Panc1 (cell line): ENCODE results near the gene WDHD1. TPM values are rescaled to one million over a fixed set of nuclear protein-coding genes. Genes with fewer than 3 reads are reported as not detected.

Source experiments
- ATAC-seq: fragments of 200-7000 bp; cut with Tn5 transposase; 2 replicates; pipeline ENCODE4 v1.9.1; 2020; ENCODE audit warnings: mild to moderate bottlenecking, moderate library complexity
- BruUV-seq: library from RNA; stranded (reverse); fragments of 400-500 nt; replicated peaks from 2 replicates; lab custom pipeline; 2021; lab: Mats Ljungman, UMichigan
- CTCF ChIA-PET: fragments of 300-600 bp; sonication (Branson Sonifier 250); formaldehyde crosslinking; loops from one replicate; lab custom pipeline; 2022; ENCODE audit warnings: antibody characterized with exemption; lab: Charles Lee
- POLR2A ChIA-PET: fragments of 300-600 bp; sonication (Branson Sonifier 250); formaldehyde crosslinking; loops from one replicate; lab custom pipeline; 2022; ENCODE audit warnings: antibody characterized with exemption; lab: Charles Lee
- DNase-seq: peaks from one replicate; pipeline ENCODE4 v3.0.0-alpha.2; 2010; ENCODE audit warnings: low read depth, low spot score
- H3K27ac ChIP-seq: 2 replicates; pipeline ENCODE4 v1.5.1; 2011; ENCODE audit warnings: mild to moderate bottlenecking, low read length, inconsistent platforms
- H3K27me3 ChIP-seq: fragments of 200-500 bp; sonication (Bioruptor generic); 2 replicates; pipeline ENCODE4 v1.6.0; 2014; ENCODE audit warnings: low read length, inconsistent platforms; ENCODE audit not compliant: control insufficient read depth, insufficient read depth
- H3K36me3 ChIP-seq: fragments of 200-500 bp; sonication (Bioruptor generic); 2 replicates; pipeline ENCODE4 v1.5.1; 2014; ENCODE audit warnings: inconsistent platforms, mild to moderate bottlenecking, low read length, moderate library complexity; ENCODE audit not compliant: control insufficient read depth, insufficient read depth
- H3K4me1 ChIP-seq: 2 replicates; pipeline ENCODE4 v1.5.1; 2011; ENCODE audit warnings: inconsistent platforms, mild to moderate bottlenecking, low read length, moderate library complexity; ENCODE audit not compliant: control insufficient read depth, insufficient read depth
- H3K4me3 ChIP-seq, 2 experiments: 2 replicates each; pipeline ENCODE4 v1.5.1; 2011 to 2012; ENCODE audit warnings: low read depth in 2 of 2, low read length in 2 of 2, mild to moderate bottlenecking in 2 of 2, inconsistent platforms in 1 of 2, moderate library complexity in 1 of 2
- H3K9me3 ChIP-seq: fragments of 200-500 bp; sonication (Bioruptor generic); 2 replicates; pipeline ENCODE4 v1.5.1; 2014; ENCODE audit warnings: low read depth, mild to moderate bottlenecking, inconsistent platforms, low read length, moderate library complexity; ENCODE audit not compliant: control insufficient read depth, insufficient read depth
- CTCF ChIP-seq: fragments of 450-650 bp; IDR thresholded peaks from 2 replicates; pipeline ENCODE4 v1.5.1; 2017; ENCODE audit warnings: mild to moderate bottlenecking
- POLR2AphosphoS5 ChIP-seq: IDR thresholded peaks from 2 replicates; pipeline ENCODE4 v1.6.1; 2012; ENCODE audit warnings: mild to moderate bottlenecking, low read depth, low read length, moderate library complexity
- REST ChIP-seq, 2 experiments: IDR thresholded peaks; 2 replicates each; pipeline ENCODE4 v1.6.1; 2011 to 2012; ENCODE audit warnings: low read depth in 2 of 2, control low read depth in 1 of 2, low read length in 1 of 2, mild to moderate bottlenecking in 1 of 2, moderate library complexity in 1 of 2; ENCODE audit not compliant: insufficient read depth in 1 of 2
- SIN3A ChIP-seq: IDR thresholded peaks from 2 replicates; pipeline ENCODE4 v1.6.1; 2012; ENCODE audit warnings: low read depth, mild to moderate bottlenecking, low read length, moderate library complexity, borderline replicate concordance; ENCODE audit not compliant: insufficient read depth
- TCF7L2 ChIP-seq: IDR thresholded peaks from 2 replicates; pipeline ENCODE4 v1.6.1; 2011; ENCODE audit warnings: mild to moderate bottlenecking, low read depth, low read length, inconsistent platforms
- in situ Hi-C: cut with HindIII; loops from 2 replicates; pipeline ENCODE4 v1.10.0; 2016; ENCODE audit warnings: low sequenced_read_pairs, low pct_unique_long_range_greater_than_20kb
- intact Hi-C: fragments of 100-400 bp; cut with micrococcal nuclease; formaldehyde crosslinking; loops from one replicate; pipeline ENCODE4 v1.10.0; 2022; ENCODE audit not compliant: unreplicated experiment
- total RNA-seq: library from RNA; stranded (reverse); gene quantifications from one replicate; pipeline ENCODE4 v1.2.1, GENCODE V29; 2021; ENCODE audit not compliant: unreplicated experiment

WDHD1 gene
- total RNA-seq, 1 experiment from 2014 or later: 21.7 TPM

- no TSS peak for BruUV-seq
- ChIA-PET POLR2A (interaction anchor here (0.7 kb wide), 1 partner anchor 72 kb away, joined by 3 read pairs; no protein-coding TSS in a partner anchor), CTCF (no interaction called here)
- peak overlapping the region; percentile 96 for H3K27ac ChIP-seq
- H3K36me3 ChIP-seq: peaks cover 15% of the 10 kb centered on the region
- TF ChIP-seq TCF7L2 (no peak), REST (IDR thresholded peaks at IDR 0.05; ENCODE audit: insufficient read depth in 1 of 2, low read depth in 2 of 2, low read length in 1 of 2) (no peak), CTCF (no peak), POLR2AphosphoS5 (no peak), SIN3A (no peak)
- in situ Hi-C loops (no loop called here), intact Hi-C loops (no loop called here)
- DNase-seq: no peak
- no peak for ATAC-seq
- peak overlapping the region; percentile 80 to 94 for H3K4me3 ChIP-seq
- no peaks in the 10 kb centered on the region for H3K27me3 ChIP-seq
- peaks cover 23% of the 10 kb centered on the region for H3K4me1 ChIP-seq
- H3K9me3 ChIP-seq: no peaks in the 10 kb centered on the region
These were observed 1.2 kb upstream of the WDHD1 start for GRCh38 chr14:55028066-55028465.

GRCh38 chr14:55026441-55026792 lies 482 bp downstream of the WDHD1 start:
- BruUV-seq: no TSS peak
- peaks cover 11% of the 10 kb centered on the region for H3K36me3 ChIP-seq
- in situ Hi-C loops (no loop called here), intact Hi-C loops (no loop called here)
- peak overlapping the region; percentile 80 to 94 for H3K4me3 ChIP-seq
- H3K9me3 ChIP-seq: no peaks in the 10 kb centered on the region
- H3K4me1 ChIP-seq: peaks cover 23% of the 10 kb centered on the region
- H3K27ac ChIP-seq: peak overlapping the region; percentile 96
- ATAC-seq (no peak), DNase-seq (no peak)
- H3K27me3 ChIP-seq: no peaks in the 10 kb centered on the region
- POLR2A ChIA-PET: interaction anchor here (0.7 kb wide), 1 partner anchor 46 kb away, joined by 20 read pairs; no protein-coding TSS in a partner anchor
- TF ChIP-seq SIN3A: no peak
- no peak for TF ChIP-seq CTCF
- TF ChIP-seq POLR2AphosphoS5: no peak
- TF ChIP-seq TCF7L2: no peak
- TF ChIP-seq REST (IDR thresholded peaks at IDR 0.05; ENCODE audit: insufficient read depth in 1 of 2, low read depth in 2 of 2, low read length in 1 of 2): no peak
- CTCF ChIA-PET: no interaction called here
